ENCODE measurements around the gene ENOX1. TPM values are rescaled to one million over a fixed set of nuclear protein-coding genes. Genes with fewer than 3 reads are reported as not detected.

The ENOX1 gene
- total and polyA plus RNA-seq, 2 of the 13 experiments (the other 11 are each of a cell fraction or from before 2014, with no cell fraction given), result not detected

DNA sequence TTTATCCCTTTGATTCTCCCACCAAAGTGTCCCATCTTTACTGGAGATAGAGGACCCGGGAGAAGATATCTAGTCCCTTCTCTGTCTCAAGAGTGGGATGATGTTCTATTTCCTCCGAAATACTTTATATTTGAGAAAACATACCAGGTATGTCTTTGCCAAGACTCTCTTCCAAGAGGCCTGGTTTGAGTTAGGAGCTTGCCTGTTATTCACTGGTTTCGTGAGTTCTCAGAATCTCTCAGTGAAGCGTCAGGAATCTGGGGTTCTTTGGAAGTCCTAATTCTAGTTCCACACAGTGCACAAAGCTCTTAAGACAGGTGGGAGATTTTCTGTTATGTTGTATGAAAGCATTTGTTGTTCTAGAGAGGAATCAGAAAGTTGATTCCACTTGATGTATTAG is 581.4 kb downstream of the ENOX1 start (continued):
- TF ChIP-seq, protein P1, sequence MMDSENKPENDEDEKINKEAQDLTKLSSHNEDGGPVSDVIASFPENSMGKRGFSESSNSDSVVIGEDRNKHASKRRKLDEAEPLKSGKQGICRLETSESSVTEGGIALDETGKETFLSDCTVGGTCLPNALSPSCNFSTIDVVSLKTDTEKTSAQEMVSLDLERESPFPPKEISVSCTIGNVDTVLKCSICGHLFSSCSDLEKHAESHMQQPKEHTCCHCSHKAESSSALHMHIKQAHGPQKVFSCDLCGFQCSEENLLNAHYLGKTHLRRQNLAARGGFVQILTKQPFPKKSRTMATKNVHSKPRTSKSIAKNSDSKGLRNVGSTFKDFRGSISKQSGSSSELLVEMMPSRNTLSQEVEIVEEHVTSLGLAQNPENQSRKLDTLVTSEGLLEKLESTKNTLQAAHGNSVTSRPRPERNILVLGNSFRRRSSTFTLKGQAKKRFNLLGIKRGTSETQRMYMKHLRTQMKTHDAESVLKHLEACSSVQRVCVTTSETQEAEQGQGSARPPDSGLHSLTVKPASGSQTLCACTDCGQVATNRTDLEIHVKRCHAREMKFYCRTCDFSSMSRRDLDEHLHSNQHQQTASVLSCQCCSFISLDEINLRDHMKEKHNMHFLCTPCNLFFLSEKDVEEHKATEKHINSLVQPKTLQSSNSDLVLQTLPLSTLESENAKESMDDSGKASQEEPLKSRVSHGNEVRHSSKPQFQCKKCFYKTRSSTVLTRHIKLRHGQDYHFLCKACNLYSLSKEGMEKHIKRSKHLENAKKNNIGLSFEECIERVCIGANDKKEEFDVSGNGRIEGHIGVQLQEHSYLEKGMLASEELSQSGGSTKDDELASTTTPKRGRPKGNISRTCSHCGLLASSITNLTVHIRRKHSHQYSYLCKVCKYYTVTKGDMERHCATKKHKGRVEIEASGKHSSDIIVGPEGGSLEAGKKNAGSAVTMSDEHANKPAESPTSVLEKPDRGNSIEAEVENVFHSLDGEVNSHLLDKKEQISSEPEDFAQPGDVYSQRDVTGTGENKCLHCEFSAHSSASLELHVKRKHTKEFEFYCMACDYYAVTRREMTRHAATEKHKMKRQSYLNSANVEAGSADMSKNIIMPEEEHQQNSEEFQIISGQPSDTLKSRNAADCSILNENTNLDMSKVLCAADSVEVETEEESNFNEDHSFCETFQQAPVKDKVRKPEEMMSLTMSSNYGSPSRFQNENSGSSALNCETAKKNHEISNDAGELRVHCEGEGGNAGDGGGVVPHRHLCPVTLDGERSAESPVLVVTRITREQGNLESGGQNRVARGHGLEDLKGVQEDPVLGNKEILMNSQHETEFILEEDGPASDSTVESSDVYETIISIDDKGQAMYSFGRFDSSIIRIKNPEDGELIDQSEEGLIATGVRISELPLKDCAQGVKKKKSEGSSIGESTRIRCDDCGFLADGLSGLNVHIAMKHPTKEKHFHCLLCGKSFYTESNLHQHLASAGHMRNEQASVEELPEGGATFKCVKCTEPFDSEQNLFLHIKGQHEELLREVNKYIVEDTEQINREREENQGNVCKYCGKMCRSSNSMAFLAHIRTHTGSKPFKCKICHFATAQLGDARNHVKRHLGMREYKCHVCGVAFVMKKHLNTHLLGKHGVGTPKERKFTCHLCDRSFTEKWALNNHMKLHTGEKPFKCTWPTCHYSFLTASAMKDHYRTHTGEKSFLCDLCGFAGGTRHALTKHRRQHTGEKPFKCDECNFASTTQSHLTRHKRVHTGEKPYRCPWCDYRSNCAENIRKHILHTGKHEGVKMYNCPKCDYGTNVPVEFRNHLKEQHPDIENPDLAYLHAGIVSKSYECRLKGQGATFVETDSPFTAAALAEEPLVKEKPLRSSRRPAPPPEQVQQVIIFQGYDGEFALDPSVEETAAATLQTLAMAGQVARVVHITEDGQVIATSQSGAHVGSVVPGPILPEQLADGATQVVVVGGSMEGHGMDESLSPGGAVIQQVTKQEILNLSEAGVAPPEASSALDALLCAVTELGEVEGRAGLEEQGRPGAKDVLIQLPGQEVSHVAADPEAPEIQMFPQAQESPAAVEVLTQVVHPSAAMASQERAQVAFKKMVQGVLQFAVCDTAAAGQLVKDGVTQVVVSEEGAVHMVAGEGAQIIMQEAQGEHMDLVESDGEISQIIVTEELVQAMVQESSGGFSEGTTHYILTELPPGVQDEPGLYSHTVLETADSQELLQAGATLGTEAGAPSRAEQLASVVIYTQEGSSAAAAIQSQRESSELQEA (CRISPR knock-in tag; IDR thresholded peaks at IDR 0.05; ENCODE audit: not compliant biosample characterization), result no peak

- no peak overlapping the region for H3K9ac ChIP-seq (ENCODE audit: insufficient read depth, low read depth, low read length)
- H3K79me2 ChIP-seq (ENCODE audit: insufficient read depth, low read length), result no peaks in the 10 kb centered on the region
- peaks cover 5% of the 10 kb centered on the region; the same call in 1 of the 2 replicates for H3K9me3 ChIP-seq (ENCODE audit: low read length)
- H3K27ac ChIP-seq (ENCODE audit: extremely low read length, insufficient read depth, low read length), result no peak overlapping the region
- ATAC-seq, result no peak
- H3K27me3 ChIP-seq (ENCODE audit: control insufficient read depth in 1 of 2, insufficient read depth in 2 of 2, low read length in 2 of 2), result no peaks in the 10 kb centered on the region
- no peak for TF ChIP-seq ZKSCAN5 (CRISPR knock-in tag; IDR thresholded peaks at IDR 0.05)
- TF ChIP-seq BHLHE40 (IDR thresholded peaks at IDR 0.05; ENCODE audit: low read length), result no peak
- no peak for TF ChIP-seq HNRNPH1 (optimal IDR thresholded peaks at IDR 0.05; ENCODE audit: low read depth, low read length)
- TF ChIP-seq ZFP62 (CRISPR knock-in tag; IDR thresholded peaks at IDR 0.05), result no peak
- no peak for TF ChIP-seq ZNF570 (CRISPR knock-in tag; IDR thresholded peaks at IDR 0.05; ENCODE audit: borderline replicate concordance)
- TF ChIP-seq ISX (CRISPR knock-in tag; conservative IDR thresholded peaks at IDR 0.05), result no peak
- TF ChIP-seq, protein P1 (CRISPR knock-in tag; IDR thresholded peaks at IDR 0.05; ENCODE audit: not compliant biosample characterization), result no peak
- 50% methylated on average over 2 of the region's 2 CpGs for WGBS (ENCODE audit: low lambda C conversion rate)
- no TSS peak for BruUV-seq (replicated peaks)
- H3K4me1 ChIP-seq (ENCODE audit: insufficient read depth, low read length), result no peaks in the 10 kb centered on the region
- POLR2A ChIA-PET, result no interaction called here
- H2AFZ ChIP-seq (ENCODE audit: low read length), result no peak overlapping the region
- CTCF ChIA-PET (ENCODE audit: low intra/inter-chr PET ratio, low total read pairs), result no interaction called here
- no peak overlapping the region for H3K4me2 ChIP-seq (ENCODE audit: low read depth, low read length)
- H3K4me3 ChIP-seq (replicated peaks in 1 of 3; ENCODE audit: insufficient read depth in 1 of 3, low read depth in 2 of 3, low read length in 3 of 3), result no peak overlapping the region
- no peaks in the 10 kb centered on the region for H3K36me3 ChIP-seq (replicated peaks in 1 of 2; ENCODE audit: control insufficient read depth in 1 of 2, insufficient read depth in 2 of 2, low read length in 2 of 2)
- H4K20me1 ChIP-seq (ENCODE audit: insufficient read depth, low read length), result no peaks in the 10 kb centered on the region
- intact Hi-C loops (cut with micrococcal nuclease; ENCODE audit: unreplicated experiment) (no loop called here), in situ Hi-C loops (cut with HindIII; ENCODE audit: extremely low pct_ligation_motif_present, low pct_unique_long_range_greater_than_20kb) (no loop called here)
- FAIRE-seq, result no peak
- no peak for DNase-seq (ENCODE audit: low spot score)
Observed at GRCh38 chr13:43204591-43204990, 582.2 kb downstream of the ENOX1 start.

Data from HepG2 (cell line).